ENCODE results near the gene AMER3.

GRCh38 chr2:130790804-130791616 is 35.7 kb downstream of the AMER3 start:
- TF ChIP-seq NFE2L2 (IDR thresholded peaks at IDR 0.05; ENCODE audit: low read depth, low read length) (no peak), POLR2A (IDR thresholded peaks at IDR 0.05; ENCODE audit: low read depth, low read length) (no peak), BHLHE40 (IDR thresholded peaks at IDR 0.05; ENCODE audit: low read depth, low read length) (no peak), FOS (IDR thresholded peaks at IDR 0.05; ENCODE audit: low read depth, low read length) (no peak), MAZ (IDR thresholded peaks at IDR 0.05; ENCODE audit: borderline replicate concordance, low read depth, low read length) (no peak), CEBPB (IDR thresholded peaks at IDR 0.05; ENCODE audit: low read depth, low read length) (no peak), RAD21 (IDR thresholded peaks at IDR 0.05; ENCODE audit: low read length) (no peak), RCOR1 (IDR thresholded peaks at IDR 0.05; ENCODE audit: insufficient replicate concordance, low read length) (no peak), CHD1 (IDR thresholded peaks at IDR 0.05; ENCODE audit: low read depth, low read length) (no peak), RFX5 (IDR thresholded peaks at IDR 0.05; ENCODE audit: low read depth, low read length) (no peak), SMC3 (IDR thresholded peaks at IDR 0.05; ENCODE audit: low read depth, low read length) (no peak)
- TF ChIP-seq, protein P1, sequence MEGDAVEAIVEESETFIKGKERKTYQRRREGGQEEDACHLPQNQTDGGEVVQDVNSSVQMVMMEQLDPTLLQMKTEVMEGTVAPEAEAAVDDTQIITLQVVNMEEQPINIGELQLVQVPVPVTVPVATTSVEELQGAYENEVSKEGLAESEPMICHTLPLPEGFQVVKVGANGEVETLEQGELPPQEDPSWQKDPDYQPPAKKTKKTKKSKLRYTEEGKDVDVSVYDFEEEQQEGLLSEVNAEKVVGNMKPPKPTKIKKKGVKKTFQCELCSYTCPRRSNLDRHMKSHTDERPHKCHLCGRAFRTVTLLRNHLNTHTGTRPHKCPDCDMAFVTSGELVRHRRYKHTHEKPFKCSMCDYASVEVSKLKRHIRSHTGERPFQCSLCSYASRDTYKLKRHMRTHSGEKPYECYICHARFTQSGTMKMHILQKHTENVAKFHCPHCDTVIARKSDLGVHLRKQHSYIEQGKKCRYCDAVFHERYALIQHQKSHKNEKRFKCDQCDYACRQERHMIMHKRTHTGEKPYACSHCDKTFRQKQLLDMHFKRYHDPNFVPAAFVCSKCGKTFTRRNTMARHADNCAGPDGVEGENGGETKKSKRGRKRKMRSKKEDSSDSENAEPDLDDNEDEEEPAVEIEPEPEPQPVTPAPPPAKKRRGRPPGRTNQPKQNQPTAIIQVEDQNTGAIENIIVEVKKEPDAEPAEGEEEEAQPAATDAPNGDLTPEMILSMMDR (conservative IDR thresholded peaks at IDR 0.05; ENCODE audit: low read depth, low read length) = no peak
- TF ChIP-seq, protein P2, sequence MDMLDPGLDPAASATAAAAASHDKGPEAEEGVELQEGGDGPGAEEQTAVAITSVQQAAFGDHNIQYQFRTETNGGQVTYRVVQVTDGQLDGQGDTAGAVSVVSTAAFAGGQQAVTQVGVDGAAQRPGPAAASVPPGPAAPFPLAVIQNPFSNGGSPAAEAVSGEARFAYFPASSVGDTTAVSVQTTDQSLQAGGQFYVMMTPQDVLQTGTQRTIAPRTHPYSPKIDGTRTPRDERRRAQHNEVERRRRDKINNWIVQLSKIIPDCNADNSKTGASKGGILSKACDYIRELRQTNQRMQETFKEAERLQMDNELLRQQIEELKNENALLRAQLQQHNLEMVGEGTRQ (IDR thresholded peaks at IDR 0.05; ENCODE audit: low read depth, low read length) = no peak
